Measurements from ENCODE around the gene CRTC1.

GRCh38 chr19:18782559-18783225 lies 99.2 kb downstream of the CRTC1 start:
- no peak for TF ChIP-seq OSR1 (CRISPR knock-in tag; IDR thresholded peaks at IDR 0.05)
- no peak for TF ChIP-seq ISL1 (CRISPR knock-in tag; IDR thresholded peaks at IDR 0.05)
- no peak for TF ChIP-seq TSHZ2 (CRISPR knock-in tag; IDR thresholded peaks at IDR 0.05)
- TF ChIP-seq ZFP3 (CRISPR knock-in tag; IDR thresholded peaks at IDR 0.05): no peak
- TF ChIP-seq CSRNP3 (CRISPR knock-in tag; IDR thresholded peaks at IDR 0.05): no peak
- TF ChIP-seq PATZ1 (CRISPR knock-in tag; IDR thresholded peaks at IDR 0.05; ENCODE audit: borderline replicate concordance): no peak

Data from SK-N-SH treated with all-trans-retinoic acid at 6 μM for 48 hours (cell line).